Smooth muscle cell (in vitro differentiated cells): ENCODE measurements around the gene LEMD1. TPM values are rescaled to one million over a fixed set of nuclear protein-coding genes. Genes with fewer than 3 reads are reported as not detected.

Experiments used
- DNase-seq: peaks from one replicate; lab custom pipeline; 2025; ENCODE audit not compliant: unreplicated experiment; lab: John Stamatoyannopoulos, UW
- H2AFZ ChIP-seq: fragments of 200-600 bp; sonication (generic); 2 replicates; pipeline ENCODE4 v1.6.0; 2016; ENCODE audit warnings: antibody characterized with exemption, low read depth, mild to moderate bottlenecking
- H3F3A ChIP-seq: fragments of 200-600 bp; sonication (generic); 2 replicates; pipeline ENCODE4 v1.6.0; 2017; ENCODE audit warnings: antibody characterized with exemption, low read depth
- H3K27ac ChIP-seq: fragments of 200-600 bp; sonication (generic); 2 replicates; pipeline ENCODE4 v1.5.1; 2016; ENCODE audit warnings: low read depth, mild to moderate bottlenecking
- H3K27me3 ChIP-seq: fragments of 200-600 bp; sonication (generic); 2 replicates; pipeline ENCODE4 v1.6.1; 2016; ENCODE audit warnings: low read depth, mild to moderate bottlenecking
- H3K36me3 ChIP-seq: fragments of 200-600 bp; sonication (generic); 2 replicates; pipeline ENCODE4 v1.5.1; 2016; ENCODE audit warnings: low read depth
- H3K4me1 ChIP-seq: fragments of 200-600 bp; sonication (generic); 2 replicates; pipeline ENCODE4 v1.5.1; 2016; ENCODE audit warnings: low read depth
- H3K4me2 ChIP-seq: fragments of 200-600 bp; sonication (generic); 2 replicates; pipeline ENCODE4 v1.6.0; 2016; ENCODE audit warnings: mild to moderate bottlenecking
- H3K4me3 ChIP-seq: fragments of 200-600 bp; sonication (generic); 2 replicates; pipeline ENCODE4 v1.5.1; 2016; ENCODE audit warnings: mild to moderate bottlenecking
- H3K79me2 ChIP-seq: fragments of 200-600 bp; sonication (generic); 2 replicates; pipeline ENCODE4 v1.6.0; 2016; ENCODE audit warnings: low read depth, mild to moderate bottlenecking
- H3K9ac ChIP-seq: fragments of 200-600 bp; sonication (generic); 2 replicates; pipeline ENCODE4 v1.6.0; 2016; ENCODE audit warnings: low read depth
- H3K9me3 ChIP-seq: fragments of 200-600 bp; sonication (generic); replicated peaks from 2 replicates; pipeline ENCODE4 v1.5.1; 2016; ENCODE audit warnings: low read depth
- H4K20me1 ChIP-seq: fragments of 200-600 bp; sonication (generic); 2 replicates; pipeline ENCODE4 v1.6.0; 2016; ENCODE audit warnings: low read depth
- CTCF ChIP-seq: fragments of 200-600 bp; sonication (generic); IDR thresholded peaks from 2 replicates; pipeline ENCODE4 v1.5.1; 2017; ENCODE audit warnings: borderline replicate concordance, mild to moderate bottlenecking, antibody characterized with exemption; ENCODE audit not compliant: insufficient read depth, poor library complexity, severe bottlenecking
- WGBS: methylation state at CpG from one replicate; pipeline ENCODE4 v1.1.7; 2016; ENCODE audit warnings: low lambda C conversion rate; 5-methylcytosine and 5-hydroxymethylcytosine counted together
- polyA plus RNA-seq: library from polyadenylated mRNA; unstranded; fragments of >200 nt; fragmentation: Nextera tagmentation; extraction: Ambion mirVana; gene quantifications from 2 replicates; pipeline ENCODE4 v1.2.1, GENCODE V29; 2016
- total RNA-seq: library from RNA; depleted of rRNA; stranded (reverse); fragments of >200 nt; gene quantifications from 2 replicates; pipeline ENCODE4 v1.2.3, GENCODE V29; 2014

LEMD1 gene
- total and polyA plus RNA-seq, 2 experiments from 2014 or later, result 5.8 to 8.0 TPM

GRCh38 chr1:205458777-205459566 lies 37.1 kb upstream of the LEMD1 start:
- WGBS, result 54% methylated on average over 6 of the region's 6 CpGs
- Histone ChIP-seq H3K9ac (no peak overlapping the region), H4K20me1 (no peaks in the 10 kb centered on the region), H3K27ac (no peak overlapping the region), H3K4me1 (peaks cover 13% of the 10 kb centered on the region), H3K79me2 (no peaks in the 10 kb centered on the region), H2AFZ (no peak overlapping the region), H3K9me3 (no peaks in the 10 kb centered on the region), H3F3A (no peaks in the 10 kb centered on the region), H3K4me3 (no peak overlapping the region), H3K36me3 (no peaks in the 10 kb centered on the region), H3K4me2 (no peak overlapping the region), H3K27me3 (peaks cover 77% of the 10 kb centered on the region)
- no peak for DNase-seq
- no peak for TF ChIP-seq CTCF

- no peak overlapping the region for H2AFZ ChIP-seq
- H3K9me3 ChIP-seq, result no peaks in the 10 kb centered on the region
- no peak for DNase-seq
- peaks cover 87% of the 10 kb centered on the region for H3K27me3 ChIP-seq
- no peak for TF ChIP-seq CTCF
- no peaks in the 10 kb centered on the region for H3F3A ChIP-seq
- H3K4me3 ChIP-seq, result peak overlapping the region; percentile 31
- peak overlapping the region; percentile 81 for H3K4me2 ChIP-seq
- WGBS, result 2% methylated on average over 31 of the region's 74 CpGs
- H3K9ac ChIP-seq, result no peak overlapping the region
- no peaks in the 10 kb centered on the region for H3K79me2 ChIP-seq
- no peaks in the 10 kb centered on the region for H3K36me3 ChIP-seq
- H3K27ac ChIP-seq, result no peak overlapping the region
- H4K20me1 ChIP-seq, result no peaks in the 10 kb centered on the region
- peaks cover 18% of the 10 kb centered on the region for H3K4me1 ChIP-seq
These were observed 35.3 kb upstream of the LEMD1 start for GRCh38 chr1:205456868-205457745.

GRCh38 chr1:205456383-205456867 lies 34.6 kb upstream of the LEMD1 start:
- Histone ChIP-seq H3K36me3 (no peaks in the 10 kb centered on the region), H3K27me3 (peaks cover 80% of the 10 kb centered on the region), H3K4me2 (peak overlapping the region; percentile 81), H3K4me3 (peak overlapping the region; percentile 31), H3F3A (no peaks in the 10 kb centered on the region), H2AFZ (no peak overlapping the region), H3K9ac (no peak overlapping the region), H3K79me2 (no peaks in the 10 kb centered on the region), H3K27ac (no peak overlapping the region), H4K20me1 (no peaks in the 10 kb centered on the region), H3K9me3 (no peaks in the 10 kb centered on the region), H3K4me1 (peaks cover 25% of the 10 kb centered on the region)
- DNase-seq, result no peak
- no peak for TF ChIP-seq CTCF
- WGBS, result under 1% methylated on average over 41 of the region's 47 CpGs
